GM12891 (cell line): ENCODE data around the gene CYP2C19.
"Not testable (repeated sequence)": the region's sequence is repeated elsewhere in the genome, so short reads cannot be mapped to it uniquely, and the experiment has no call there.

Source experiments
- DNase-seq: peaks from one replicate; pipeline ENCODE4 v3.0.0; 2011; ENCODE audit warnings: low spot score; ENCODE audit not compliant: insufficient read length
- FAIRE-seq: peaks from 2 replicates; lab custom pipeline; 2011; peaks lifted over from hg19 to GRCh38; lab: Jason Lieb, UNC
- PAX5 ChIP-seq: IDR thresholded peaks from 2 replicates; pipeline ENCODE4 v1.6.1; 2011; ENCODE audit warnings: low read length, moderate library complexity, mild to moderate bottlenecking; ENCODE audit not compliant: insufficient read depth, severe bottlenecking
- POLR2A ChIP-seq: IDR thresholded peaks from 2 replicates; pipeline ENCODE4 v1.6.1; 2011; ENCODE audit warnings: low read depth, low read length, control low read depth
- POLR2AphosphoS5 ChIP-seq: IDR thresholded peaks from 2 replicates; pipeline ENCODE4 v1.6.1; 2011; ENCODE audit warnings: low read depth, low read length, control low read depth
- POU2F2 ChIP-seq: IDR thresholded peaks from 2 replicates; pipeline ENCODE4 v1.6.1; 2011; ENCODE audit warnings: low read depth, mild to moderate bottlenecking, control low read depth, low read length, moderate library complexity
- SPI1 ChIP-seq: IDR thresholded peaks from 2 replicates; pipeline ENCODE4 v1.6.1; 2011; ENCODE audit warnings: low read depth, low read length, control low read depth
- TAF1 ChIP-seq: IDR thresholded peaks from 2 replicates; pipeline ENCODE4 v1.6.1; 2011; ENCODE audit warnings: low read depth, low read length, control low read depth

Gene CYP2C19

GRCh38 chr10:94777886-94778458, 15.5 kb downstream of the CYP2C19 start:
- TF ChIP-seq PAX5 (no peak), POLR2A (no peak), POU2F2 (no peak), POLR2AphosphoS5 (no peak), SPI1 (no peak), TAF1 (no peak)
- no peak for DNase-seq
- FAIRE-seq, result no peak

- DNase-seq (no peak), FAIRE-seq (no peak)
- TF ChIP-seq PAX5 (no peak), POU2F2 (no peak), POLR2A (no peak), SPI1 (no peak), POLR2AphosphoS5 (no peak), TAF1 (no peak)
These were observed 18.4 kb downstream of the CYP2C19 start for GRCh38 chr10:94780844-94781243.

GRCh38 chr10:94784256-94784655, 21.8 kb downstream of the CYP2C19 start:
- TF ChIP-seq SPI1, result no peak
- TF ChIP-seq POLR2AphosphoS5, result no peak
- no peak for TF ChIP-seq TAF1
- no peak for TF ChIP-seq POU2F2
- TF ChIP-seq PAX5, result no peak
- no peak for TF ChIP-seq POLR2A
- FAIRE-seq (no peak), DNase-seq (no peak)

GRCh38 chr10:94785211-94785610, 22.7 kb downstream of the CYP2C19 start:
- TF ChIP-seq PAX5, result no peak
- no peak for TF ChIP-seq POLR2AphosphoS5
- TF ChIP-seq SPI1, result no peak
- no peak for TF ChIP-seq POLR2A
- no peak for TF ChIP-seq POU2F2
- TF ChIP-seq TAF1, result no peak
- no peak for DNase-seq
- FAIRE-seq, result no peak

- DNase-seq, FAIRE-seq: not testable (repeated sequence)
These were observed 38.1 kb downstream of the CYP2C19 start for GRCh38 chr10:94800551-94800950.

GRCh38 chr10:94803307-94803706, 40.8 kb downstream of the CYP2C19 start:
- TF ChIP-seq TAF1 (no peak), POLR2AphosphoS5 (no peak), SPI1 (no peak), PAX5 (no peak), POLR2A (no peak), POU2F2 (no peak)
- FAIRE-seq, result no peak
- DNase-seq, result no peak

- FAIRE-seq, DNase-seq: not testable (repeated sequence)
These were observed 67.5 kb downstream of the CYP2C19 start for GRCh38 chr10:94830025-94830424.

GRCh38 chr10:94846204-94846603, 83.7 kb downstream of the CYP2C19 start:
- DNase-seq (no peak), FAIRE-seq (no peak)
- TF ChIP-seq SPI1, result no peak
- no peak for TF ChIP-seq POU2F2
- TF ChIP-seq PAX5, result no peak
- no peak for TF ChIP-seq POLR2A
- no peak for TF ChIP-seq POLR2AphosphoS5
- no peak for TF ChIP-seq TAF1

GRCh38 chr10:94850766-94851165, 88.3 kb downstream of the CYP2C19 start:
- TF ChIP-seq POLR2A (no peak), POLR2AphosphoS5 (no peak), POU2F2 (no peak), SPI1 (no peak), TAF1 (no peak)
- FAIRE-seq (no peak), DNase-seq (no peak)

GRCh38 chr10:94851263-94851662, 88.8 kb downstream of the CYP2C19 start:
- no peak for FAIRE-seq
- TF ChIP-seq TAF1 (no peak), POU2F2 (no peak), PAX5 (no peak), SPI1 (no peak)
- no peak for DNase-seq

GRCh38 chr10:94852438-94852837, 90.0 kb downstream of the CYP2C19 start:
- FAIRE-seq (no peak), DNase-seq (no peak)
- TF ChIP-seq PAX5 (no peak), POLR2A (no peak), POLR2AphosphoS5 (no peak), POU2F2 (no peak), TAF1 (no peak), SPI1 (no peak)
